HL-60 (cell line): ENCODE measurements around the gene MC1R.

Source experiments
- DNase-seq, 2 experiments: peaks; one replicate each; pipeline ENCODE4 v3.0.0-alpha.2; 2010 to 2020; ENCODE audit warnings: low read depth in 1 of 2, low spot score in 1 of 2
- H3K27ac ChIP-seq: fragments of 250-450 bp; sonication (Bioruptor Pico); replicated peaks from 2 replicates; pipeline ENCODE4 v1.5.1; 2020; ENCODE audit warnings: mild to moderate bottlenecking, moderate library complexity
- H3K27me3 ChIP-seq: fragments of 250-450 bp; sonication (Bioruptor Pico); 2 replicates; pipeline ENCODE4 v1.5.1; 2021; ENCODE audit warnings: mild to moderate bottlenecking, moderate library complexity; ENCODE audit not compliant: insufficient read depth, poor library complexity, severe bottlenecking
- H3K4me3 ChIP-seq: replicated peaks from 2 replicates; pipeline ENCODE4 v1.5.1; 2011; ENCODE audit warnings: mild to moderate bottlenecking, control low read depth, low read length; ENCODE audit not compliant: insufficient read depth
- CTCF ChIP-seq: IDR thresholded peaks from one replicate; pipeline ENCODE4 v1.5.1; 2011; ENCODE audit warnings: low read length, control low read depth, inconsistent platforms; ENCODE audit not compliant: insufficient read depth
- GABPA ChIP-seq: IDR thresholded peaks from 2 replicates; pipeline ENCODE4 v1.6.1; 2012; ENCODE audit warnings: low read depth
- POLR2AphosphoS5 ChIP-seq: IDR thresholded peaks from 2 replicates; pipeline ENCODE4 v1.6.1; 2012; ENCODE audit warnings: low read depth
- REST ChIP-seq: IDR thresholded peaks from 2 replicates; pipeline ENCODE4 v1.6.1; 2012; ENCODE audit warnings: low read depth; ENCODE audit not compliant: insufficient replicate concordance
- SPI1 ChIP-seq: IDR thresholded peaks from 2 replicates; pipeline ENCODE4 v1.6.1; 2012; ENCODE audit warnings: low read depth, mild to moderate bottlenecking, borderline replicate concordance

The MC1R gene

GRCh38 chr16:89909777-89910716 is 8.6 kb upstream of the MC1R start:
- peak in 1 of 2 experiments; percentile 35 for DNase-seq
- Histone ChIP-seq H3K27ac (no peak overlapping the region), H3K4me3 (no peak overlapping the region), H3K27me3 (no peaks in the 10 kb centered on the region)
- TF ChIP-seq REST: no peak
- no peak for TF ChIP-seq GABPA
- TF ChIP-seq POLR2AphosphoS5: no peak
- TF ChIP-seq CTCF: peak; percentile 24
- TF ChIP-seq SPI1: no peak

- TF ChIP-seq CTCF: no peak
- TF ChIP-seq REST: no peak
- TF ChIP-seq POLR2AphosphoS5: no peak
- no peak for TF ChIP-seq SPI1
- TF ChIP-seq GABPA: no peak
Observed at GRCh38 chr16:89910717-89911354, 7.8 kb upstream of the MC1R start.

GRCh38 chr16:89911375-89911774 is 7.3 kb upstream of the MC1R start:
- TF ChIP-seq CTCF: no peak
- no peak for TF ChIP-seq SPI1
- TF ChIP-seq POLR2AphosphoS5: no peak
- TF ChIP-seq REST: no peak
- no peak for TF ChIP-seq GABPA

More at GRCh38 chr16:89910717-89911354, 7.8 kb upstream of the MC1R start:
- Histone ChIP-seq H3K27ac (no peak overlapping the region), H3K4me3 (no peak overlapping the region), H3K27me3 (no peaks in the 10 kb centered on the region)
- DNase-seq: no peak

More at GRCh38 chr16:89911375-89911774, 7.3 kb upstream of the MC1R start:
- Histone ChIP-seq H3K27ac (no peak overlapping the region), H3K4me3 (no peak overlapping the region), H3K27me3 (no peaks in the 10 kb centered on the region)
- DNase-seq: no peak
